ENCODE data around the gene MTFP1. TPM values are rescaled to one million over a fixed set of nuclear protein-coding genes. Genes with fewer than 3 reads are reported as not detected.

The MTFP1 gene
- total and polyA plus RNA-seq, 9 of the 15 experiments (the other 6 are each of a cell fraction or from before 2014, with no cell fraction given) = 10.7 to 52.0 (median 30.1) TPM

GRCh38 chr22:30444632-30445437 is 19.3 kb downstream of the MTFP1 start (continued):
- TF ChIP-seq ATF4 (CRISPR knock-in tag; IDR thresholded peaks at IDR 0.05) = no peak
- TF ChIP-seq SNAPC5 (CRISPR knock-in tag; IDR thresholded peaks at IDR 0.05) = peak; percentile 42; the same call in 1 of the 2 replicates
- TF ChIP-seq SPI1 (IDR thresholded peaks at IDR 0.05; ENCODE audit: borderline replicate concordance, low read depth, low read length) = no peak
- no peak for TF ChIP-seq SAP30 (IDR thresholded peaks at IDR 0.05; ENCODE audit: borderline replicate concordance, insufficient read depth, low read depth, low read length, poor library complexity, severe bottlenecking)
- TF ChIP-seq SMARCE1 (IDR thresholded peaks at IDR 0.05) = no peak
- TF ChIP-seq ZNF609 (CRISPR knock-in tag; IDR thresholded peaks at IDR 0.05; ENCODE audit: borderline replicate concordance) = no peak
- TF ChIP-seq GATAD2B (IDR thresholded peaks at IDR 0.05; ENCODE audit: borderline replicate concordance) = no peak
- TF ChIP-seq POLR2H (tag; IDR thresholded peaks at IDR 0.05; ENCODE audit: low read depth) = no peak
- no peak for TF ChIP-seq ZFPM2 (CRISPR knock-in tag; IDR thresholded peaks at IDR 0.05)
- no peak for TF ChIP-seq CBX2 (IDR thresholded peaks at IDR 0.05; ENCODE audit: insufficient read depth, low read length, poor library complexity, severe bottlenecking)
- no peak for TF ChIP-seq ILF3 (IDR thresholded peaks at IDR 0.05; ENCODE audit: borderline replicate concordance)
- no peak for TF ChIP-seq HDGF (IDR thresholded peaks at IDR 0.05)
- TF ChIP-seq NUFIP1 (IDR thresholded peaks at IDR 0.05; ENCODE audit: partially characterized antibody) = no peak
- TF ChIP-seq GTF2B (IDR thresholded peaks at IDR 0.05; ENCODE audit: extremely low read depth, insufficient read length) = peak; percentile 48
- no peak for TF ChIP-seq ZNF23 (CRISPR knock-in tag; IDR thresholded peaks at IDR 0.05)
- TF ChIP-seq FOXJ2 (tag; IDR thresholded peaks at IDR 0.05) = no peak
- no peak for TF ChIP-seq MCM7 (IDR thresholded peaks at IDR 0.05)
- TF ChIP-seq ARID3A (IDR thresholded peaks at IDR 0.05; ENCODE audit: borderline replicate concordance, low read depth, low read length) = no peak
- TF ChIP-seq ZNF445 (CRISPR knock-in tag; IDR thresholded peaks at IDR 0.05; ENCODE audit: low read depth) = peak; percentile 74; the same call in 1 of the 2 replicates
